Choroid plexus epithelial cell (primary cell): ENCODE data around the gene ZNF423.

Experiments used
- DNase-seq: peaks from one replicate; pipeline ENCODE4 v3.0.0-alpha.2; 2010; ENCODE audit warnings: low read depth
- H3K4me3 ChIP-seq: 2 replicates; pipeline ENCODE4 v1.5.1; 2011; ENCODE audit warnings: low read depth, mild to moderate bottlenecking, control low read depth, low read length, moderate library complexity
- CTCF ChIP-seq: conservative IDR thresholded peaks from 2 replicates; pipeline ENCODE4 v1.5.1; 2011; ENCODE audit warnings: low read depth, mild to moderate bottlenecking, control low read depth, inconsistent platforms, low read length, moderate library complexity

ZNF423 gene

GRCh38 chr16:49498264-49498663 is 357.6 kb downstream of the ZNF423 start:
- H3K4me3 ChIP-seq = no peak overlapping the region
- no peak for DNase-seq
- no peak for TF ChIP-seq CTCF

GRCh38 chr16:49497466-49497865 is 358.4 kb downstream of the ZNF423 start:
- H3K4me3 ChIP-seq = no peak overlapping the region
- no peak for DNase-seq
- no peak for TF ChIP-seq CTCF

- H3K4me3 ChIP-seq = no peak overlapping the region
- DNase-seq = no peak
- TF ChIP-seq CTCF = no peak
Observed at GRCh38 chr16:49496656-49497055, 359.3 kb downstream of the ZNF423 start.

GRCh38 chr16:49495596-49496355 is 360.1 kb downstream of the ZNF423 start:
- H3K4me3 ChIP-seq = no peak overlapping the region
- no peak for TF ChIP-seq CTCF
- DNase-seq = no peak

- DNase-seq = no peak
- TF ChIP-seq CTCF = no peak
- H3K4me3 ChIP-seq = no peak overlapping the region
Observed at GRCh38 chr16:49494891-49495566, 360.9 kb downstream of the ZNF423 start.

- no peak for DNase-seq
- TF ChIP-seq CTCF = no peak
- no peak overlapping the region for H3K4me3 ChIP-seq
Observed at GRCh38 chr16:49494474-49494873, 361.4 kb downstream of the ZNF423 start.

- no peak overlapping the region for H3K4me3 ChIP-seq
- DNase-seq = no peak
- TF ChIP-seq CTCF = no peak
Observed at GRCh38 chr16:49493836-49494235, 362.1 kb downstream of the ZNF423 start.
